Right lobe of liver (tissue), 6 donors: Measurements from ENCODE around the gene ASPHD1. TPM values are rescaled to one million over a fixed set of nuclear protein-coding genes. Genes with fewer than 3 reads are reported as not detected.

ENCODE experiments used
- ATAC-seq, 4 donors: fragments of 200-7000 bp; cut with Tn5 transposase; one replicate each; pipeline ENCODE4 v1.9.1; 2020; ENCODE audit warnings: mild to moderate bottlenecking in 4 of 4, moderate library complexity in 4 of 4
- DNase-seq, 3 donors: peaks; one replicate each; pipeline ENCODE4 v3.0.0-alpha.2; 2020
- H3K27ac ChIP-seq, 3 donors: fragments of 200-600 bp; one replicate each; pipeline ENCODE4 v1.8.0; 2022
- H3K27me3 ChIP-seq, 2 donors: fragments of 200-600 bp; one replicate each; pipeline ENCODE4 v1.8.0; 2022
- H3K36me3 ChIP-seq, 4 donors: fragments of 200-600 bp; sonication (generic) in 1 of 4; one replicate each; pipeline versions ENCODE4 v1.5.1 to v1.8.0; 2017 to 2022; ENCODE audit warnings: control low read depth in 1 of 4
- H3K4me1 ChIP-seq, 4 donors: fragments of 200-600 bp; sonication (generic) in 1 of 4; one replicate each; pipeline versions ENCODE4 v1.5.1 to v1.8.0; 2017 to 2022; ENCODE audit warnings: control low read depth in 1 of 4
- H3K4me3 ChIP-seq, 3 donors: fragments of 200-600 bp; one replicate each; pipeline ENCODE4 v1.8.0; 2022
- H3K9me3 ChIP-seq, 4 donors: fragments of 200-600 bp; sonication (generic) in 1 of 4; one replicate each; pipeline versions ENCODE4 v1.5.1 to v1.8.0; 2017 to 2022; ENCODE audit warnings: control low read depth in 1 of 4
- CTCF ChIP-seq, 4 donors: fragments of 200-600 bp in 3 of 4; fragments of 450-650 bp in 1 of 4; IDR thresholded peaks; one replicate each; pipeline versions ENCODE4 v1.5.1 to v1.8.0; 2016 to 2022; ENCODE audit warnings: antibody characterized with exemption in 4 of 4, mild to moderate bottlenecking in 2 of 4
- POLR2A ChIP-seq: fragments of 450-650 bp; IDR thresholded peaks from one replicate; pipeline ENCODE4 v1.6.1; 2017; ENCODE audit warnings: antibody characterized with exemption, mild to moderate bottlenecking
- WGBS: methylation state at CpG from one replicate; pipeline ENCODE4 v1.1.6; 2018; ENCODE audit warnings: low coverage, low lambda C conversion rate; ENCODE audit not compliant: insufficient coverage; ENCODE audit errors: missing lambda C conversion rate; 5-methylcytosine and 5-hydroxymethylcytosine counted together
- intact Hi-C, 2 donors: fragments of 100-400 bp; cut with DNase I; formaldehyde crosslinking; loops; one replicate each; pipeline versions ENCODE4 v1.11.2 to v1.14.1; 2022
- total RNA-seq, 6 experiments: library from RNA; depleted of rRNA in 2 of 6; stranded (reverse); fragments of >200 nt in 2 of 6; fragmentation: NEBNext Ultra II Directional in 3 of 6; extraction: Animal tissue kit (Norgen Biotek cat#: 25700) in 3 of 6; gene quantifications; one replicate each; pipeline versions ENCODE4 v1.1.0 to v1.2.4, GENCODE V29; 2016 to 2023
- donor health status: DM: no; HTN: yes; CAD: no.
- donor health status: DM: no; HTN: no; CAD: no.
- donor health status: DM: no; HTN: no; CAD: no.
- donor health status: DM: no; HTN: yes; CAD: no.
- donor health status: DM: no; HTN: yes; CAD: no.

Gene ASPHD1
- total RNA-seq, 6 experiments from 2014 or later = 0.38 to 0.50 TPM; not detected in 4

- no peak overlapping the region for H3K4me3 ChIP-seq
- H3K27me3 ChIP-seq = no peaks in the 10 kb centered on the region
- no peak for TF ChIP-seq CTCF (IDR thresholded peaks at IDR 0.05)
- no peak for TF ChIP-seq POLR2A
- H3K4me1 ChIP-seq = no peaks in the 10 kb centered on the region
- DNase-seq (no peak), ATAC-seq (no peak)
- H3K36me3 ChIP-seq = no peaks in the 10 kb centered on the region
- intact Hi-C loops = no loop called here
- 90% methylated on average over 2 of the region's 19 CpGs for WGBS
- H3K9me3 ChIP-seq = no peaks in the 10 kb centered on the region
- no peak overlapping the region for H3K27ac ChIP-seq
Observed at GRCh38 chr16:29901607-29901945, 1.3 kb downstream of the ASPHD1 start.

- Histone ChIP-seq H3K36me3 (no peaks in the 10 kb centered on the region), H3K4me1 (no peaks in the 10 kb centered on the region), H3K4me3 (no peak overlapping the region), H3K27me3 (no peaks in the 10 kb centered on the region), H3K27ac (no peak overlapping the region), H3K9me3 (no peaks in the 10 kb centered on the region)
- intact Hi-C loops = no loop called here
- TF ChIP-seq POLR2A = no peak
- TF ChIP-seq CTCF (IDR thresholded peaks at IDR 0.05) = no peak
- DNase-seq (no peak), ATAC-seq (no peak)
- 66% methylated on average over 4 of the region's 4 CpGs for WGBS
Observed at GRCh38 chr16:29903590-29903989, 3.3 kb downstream of the ASPHD1 start.

GRCh38 chr16:29904947-29905346 lies 4.7 kb downstream of the ASPHD1 start:
- intact Hi-C loops = no loop called here
- Histone ChIP-seq H3K9me3 (no peaks in the 10 kb centered on the region), H3K36me3 (no peaks in the 10 kb centered on the region), H3K27me3 (no peaks in the 10 kb centered on the region), H3K4me1 (no peaks in the 10 kb centered on the region), H3K4me3 (no peak overlapping the region), H3K27ac (no peak overlapping the region)
- DNase-seq (no peak), ATAC-seq (no peak)
- 86% methylated on average over 5 of the region's 7 CpGs for WGBS
- TF ChIP-seq POLR2A = no peak
- no peak for TF ChIP-seq CTCF (IDR thresholded peaks at IDR 0.05)

GRCh38 chr16:29905668-29906067 lies 5.4 kb downstream of the ASPHD1 start:
- Histone ChIP-seq H3K27me3 (no peaks in the 10 kb centered on the region), H3K9me3 (no peaks in the 10 kb centered on the region), H3K4me3 (no peak overlapping the region), H3K27ac (no peak overlapping the region), H3K36me3 (no peaks in the 10 kb centered on the region), H3K4me1 (no peaks in the 10 kb centered on the region)
- 72% methylated on average over 2 of the region's 13 CpGs for WGBS
- TF ChIP-seq CTCF (IDR thresholded peaks at IDR 0.05) (no peak), POLR2A (no peak)
- intact Hi-C loops = no loop called here
- no peak for ATAC-seq
- no peak for DNase-seq

- intact Hi-C loops = no loop called here
- Histone ChIP-seq H3K9me3 (no peaks in the 10 kb centered on the region), H3K27ac (no peak overlapping the region), H3K27me3 (no peaks in the 10 kb centered on the region), H3K4me1 (no peaks in the 10 kb centered on the region), H3K36me3 (no peaks in the 10 kb centered on the region), H3K4me3 (no peak overlapping the region)
- TF ChIP-seq CTCF (IDR thresholded peaks at IDR 0.05) (no peak), POLR2A (no peak)
- WGBS = 85% methylated on average over 13 of the region's 23 CpGs
- ATAC-seq (no peak), DNase-seq (no peak)
Observed at GRCh38 chr16:29906520-29907244, 6.4 kb downstream of the ASPHD1 start.
